Mesendoderm (in vitro differentiated cells): ENCODE data around the gene OR51I1. TPM values are rescaled to one million over a fixed set of nuclear protein-coding genes. Genes with fewer than 3 reads are reported as not detected.

Experiments
- DNase-seq: peaks from one replicate; pipeline ENCODE4 v3.0.0; 2013
- H2AK5ac ChIP-seq: 2 replicates; pipeline ENCODE4 v1.6.1; 2013; ENCODE audit warnings: low read length, inconsistent platforms
- H2BK120ac ChIP-seq: 2 replicates; pipeline ENCODE4 v1.6.1; 2013; ENCODE audit warnings: low read depth, mild to moderate bottlenecking, low read length, moderate library complexity, mixed read lengths
- H2BK15ac ChIP-seq: replicated peaks from 2 replicates; pipeline ENCODE4 v1.6.1; 2013; ENCODE audit warnings: low read depth, mild to moderate bottlenecking, moderate library complexity
- H2BK5ac ChIP-seq: 2 replicates; pipeline ENCODE4 v1.6.1; 2013; ENCODE audit warnings: low read length, inconsistent platforms
- H3K18ac ChIP-seq: 2 replicates; pipeline ENCODE4 v1.6.1; 2013; ENCODE audit warnings: mild to moderate bottlenecking, low read length, mixed read lengths
- H3K23ac ChIP-seq: one replicate; pipeline ENCODE4 v1.6.1; 2013; ENCODE audit warnings: low read length
- H3K27ac ChIP-seq: 2 replicates; pipeline ENCODE4 v1.5.1; 2013; ENCODE audit warnings: low read depth, mild to moderate bottlenecking, inconsistent platforms, low read length, moderate library complexity
- H3K27me3 ChIP-seq: 2 replicates; pipeline ENCODE4 v1.6.1; 2013; ENCODE audit warnings: low read length, control low read depth, mild to moderate bottlenecking, inconsistent platforms; ENCODE audit not compliant: insufficient read depth, poor library complexity
- H3K36me3 ChIP-seq: 2 replicates; pipeline ENCODE4 v1.6.1; 2013; ENCODE audit warnings: low read length, inconsistent platforms; ENCODE audit not compliant: control insufficient read depth, insufficient read depth
- H3K4ac ChIP-seq: one replicate; pipeline ENCODE4 v1.6.1; 2013; ENCODE audit warnings: low read depth, mild to moderate bottlenecking, low read length, moderate library complexity
- H3K4me1 ChIP-seq: 2 replicates; pipeline ENCODE4 v1.6.1; 2013; ENCODE audit warnings: low read depth, low read length, inconsistent platforms; ENCODE audit not compliant: control insufficient read depth
- H3K4me2 ChIP-seq: 2 replicates; pipeline ENCODE4 v1.6.1; 2013; ENCODE audit warnings: low read length
- H3K4me3 ChIP-seq: 2 replicates; pipeline ENCODE4 v1.5.1; 2013; ENCODE audit warnings: mild to moderate bottlenecking, low read length
- H3K56ac ChIP-seq: one replicate; pipeline ENCODE4 v1.6.1; 2013; ENCODE audit warnings: low read length
- H3K79me1 ChIP-seq: 2 replicates; pipeline ENCODE4 v1.6.1; 2013; ENCODE audit warnings: low read length, inconsistent platforms
- H3K79me2 ChIP-seq: 2 replicates; pipeline ENCODE4 v1.6.1; 2013; ENCODE audit warnings: mild to moderate bottlenecking, low read length; ENCODE audit not compliant: control insufficient read depth, insufficient read depth
- H3K9ac ChIP-seq: 2 replicates; pipeline ENCODE4 v1.6.1; 2013; ENCODE audit warnings: low read length, inconsistent platforms
- H4K5ac ChIP-seq: one replicate; pipeline ENCODE4 v1.6.1; 2013; ENCODE audit warnings: low read length
- H4K8ac ChIP-seq: one replicate; pipeline ENCODE4 v1.6.1; 2013; ENCODE audit warnings: low read depth, mild to moderate bottlenecking, control low read depth, low read length, moderate library complexity
- WGBS: extraction: QIAGEN DNeasy Blood & Tissue Kit; methylation state at CpG from one replicate; pipeline ENCODE4 v1.1.7; 2013; ENCODE audit warnings: low lambda C conversion rate, missing lambda C conversion rate; ENCODE audit not compliant: insufficient coverage; ENCODE audit errors: extremely low coverage; 5-methylcytosine and 5-hydroxymethylcytosine counted together
- polyA plus RNA-seq, 2 experiments: library from polyadenylated mRNA; stranded (reverse); fragments of 200-250 nt; gene quantifications; one replicate each; pipeline ENCODE4 v1.2.3, GENCODE V29; 2013

Gene OR51I1
- not detected for polyA plus RNA-seq (2013, experiment 1 of 2)
- not detected for polyA plus RNA-seq (2013, experiment 2 of 2)

DNA sequence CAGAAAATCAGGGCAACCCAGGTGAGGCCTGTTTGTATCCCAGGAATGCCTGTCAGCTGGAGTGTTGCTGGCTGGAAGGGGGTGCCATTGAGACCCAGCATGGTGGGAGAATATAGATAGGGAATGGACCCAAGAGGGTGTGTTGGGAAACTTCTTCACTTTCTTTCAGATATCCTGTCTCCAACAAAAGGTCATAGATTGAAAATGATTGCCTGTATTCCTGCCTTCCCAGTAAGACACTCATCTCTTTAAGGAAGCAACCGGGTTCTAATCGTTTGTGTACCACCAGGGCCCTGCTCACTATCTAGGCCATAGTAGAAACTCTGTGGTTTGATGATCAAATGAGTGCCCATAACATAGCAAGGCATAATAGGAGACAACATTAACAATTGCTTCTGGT is at the start of gene OR51I1:
OR51I1 (minus strand) TSS at position 101 of the 400 bp plus-strand sequence; CDS start at position 101, 0 bp downstream.
- Histone ChIP-seq H2AK5ac (no peak within 1 kb of the TSS), H3K4me2 (no peak within 1 kb of the TSS), H3K4me1 (no peaks in the 10 kb centered on the region), H3K18ac (no peak within 1 kb of the TSS), H2BK120ac (no peak within 1 kb of the TSS), H3K4ac (no peak within 1 kb of the TSS), H3K27me3 (no peaks in the 10 kb centered on the region), H4K5ac (no peak within 1 kb of the TSS), H3K36me3 (no peaks in the 10 kb centered on the region), H4K8ac (no peak within 1 kb of the TSS), H2BK15ac (no peak within 1 kb of the TSS), H3K9ac (no peak within 1 kb of the TSS), H2BK5ac (no peak within 1 kb of the TSS), H3K56ac (no peak within 1 kb of the TSS), H3K23ac (no peak within 1 kb of the TSS), H3K27ac (no peak within 1 kb of the TSS), H3K4me3 (no peak within 1 kb of the TSS), H3K79me1 (no peaks in the 10 kb centered on the region), H3K79me2 (no peaks in the 10 kb centered on the region)
- no peak for DNase-seq
- WGBS, result no CpG with 5 or more reads among the region's 2 CpGs

DNA sequence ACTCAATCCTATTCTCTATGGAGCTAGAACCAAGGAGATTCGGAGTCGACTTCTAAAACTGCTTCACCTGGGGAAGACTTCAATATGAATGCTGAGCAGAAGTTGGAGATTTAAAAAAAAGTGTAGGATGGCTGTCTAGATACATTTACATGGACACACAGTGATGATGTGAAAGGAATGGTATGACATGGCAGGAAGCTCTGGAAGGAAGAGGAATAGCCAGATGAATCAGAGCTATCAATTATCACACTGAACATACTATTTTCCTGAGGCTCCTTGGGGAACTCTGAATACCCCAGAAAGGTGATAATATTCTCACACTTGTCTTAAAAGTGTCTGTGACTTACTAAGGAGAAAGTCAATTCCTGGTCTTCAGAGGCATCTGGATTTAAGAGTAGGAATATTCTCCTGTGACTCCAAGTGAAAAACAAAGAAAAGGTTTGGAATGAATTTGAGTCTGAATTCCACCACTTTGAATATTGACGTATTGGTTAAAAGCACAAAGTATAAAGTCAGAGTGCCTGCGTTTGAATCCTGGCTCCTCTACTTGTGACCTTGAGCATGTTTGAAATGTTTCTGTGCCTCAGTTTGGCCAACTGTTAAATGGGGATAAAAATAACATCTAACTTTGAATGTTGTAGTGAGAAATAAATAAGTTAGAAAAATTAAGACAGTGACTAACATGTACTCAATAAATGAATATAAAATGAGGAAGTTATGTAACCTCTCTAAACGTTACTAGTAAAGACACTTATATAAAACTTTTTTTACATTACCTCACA is 48.5 kb upstream of the OR51I1 start:
- no peak overlapping the region for H3K9ac ChIP-seq
- no peak overlapping the region for H3K27ac ChIP-seq
- H2BK120ac ChIP-seq, result no peak overlapping the region
- H2BK15ac ChIP-seq, result no peak overlapping the region
- no peak overlapping the region for H2BK5ac ChIP-seq
- H3K27me3 ChIP-seq, result no peaks in the 10 kb centered on the region
- no peak overlapping the region for H3K56ac ChIP-seq
- H4K8ac ChIP-seq, result no peak overlapping the region
- no peak overlapping the region for H2AK5ac ChIP-seq
- no peak for DNase-seq
- no peak overlapping the region for H4K5ac ChIP-seq
- H3K23ac ChIP-seq, result no peak overlapping the region
- no peaks in the 10 kb centered on the region for H3K79me1 ChIP-seq
- no peaks in the 10 kb centered on the region for H3K79me2 ChIP-seq
- no peaks in the 10 kb centered on the region for H3K36me3 ChIP-seq
- H3K18ac ChIP-seq, result no peak overlapping the region
- no peak overlapping the region for H3K4ac ChIP-seq
- WGBS, result no CpG with 5 or more reads among the region's 5 CpGs
- H3K4me1 ChIP-seq, result no peaks in the 10 kb centered on the region
- H3K4me3 ChIP-seq, result no peak overlapping the region
- no peak overlapping the region for H3K4me2 ChIP-seq

DNA sequence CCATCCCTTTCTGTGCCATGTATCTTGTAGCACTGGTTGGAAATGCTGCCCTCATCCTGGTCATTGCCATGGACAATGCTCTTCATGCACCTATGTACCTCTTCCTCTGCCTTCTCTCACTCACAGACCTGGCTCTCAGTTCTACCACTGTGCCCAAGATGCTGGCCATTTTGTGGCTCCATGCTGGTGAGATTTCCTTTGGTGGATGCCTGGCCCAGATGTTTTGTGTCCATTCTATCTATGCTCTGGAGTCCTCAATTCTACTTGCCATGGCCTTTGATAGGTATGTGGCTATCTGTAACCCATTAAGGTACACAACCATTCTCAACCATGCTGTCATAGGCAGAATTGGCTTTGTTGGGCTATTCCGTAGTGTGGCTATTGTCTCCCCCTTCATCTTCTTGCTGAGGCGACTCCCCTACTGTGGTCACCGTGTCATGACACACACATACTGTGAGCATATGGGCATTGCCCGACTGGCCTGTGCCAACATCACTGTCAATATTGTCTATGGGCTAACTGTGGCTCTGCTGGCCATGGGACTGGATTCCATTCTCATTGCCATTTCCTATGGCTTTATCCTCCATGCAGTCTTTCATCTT is 47.6 kb upstream of the OR51I1 start:
- H3K4me1 ChIP-seq, result no peaks in the 10 kb centered on the region
- H2BK5ac ChIP-seq, result no peak overlapping the region
- no peak overlapping the region for H3K56ac ChIP-seq
- no peak overlapping the region for H4K8ac ChIP-seq
- H3K27me3 ChIP-seq, result no peaks in the 10 kb centered on the region
- H2BK15ac ChIP-seq, result no peak overlapping the region
- no peak overlapping the region for H3K23ac ChIP-seq
- no peak overlapping the region for H3K9ac ChIP-seq
- no peak overlapping the region for H3K4me3 ChIP-seq
- WGBS, result no CpG with 5 or more reads among the region's 4 CpGs
- no peak overlapping the region for H2AK5ac ChIP-seq
- no peaks in the 10 kb centered on the region for H3K79me1 ChIP-seq
- no peaks in the 10 kb centered on the region for H3K36me3 ChIP-seq
- H3K27ac ChIP-seq, result no peak overlapping the region
- no peak overlapping the region for H2BK120ac ChIP-seq
- no peaks in the 10 kb centered on the region for H3K79me2 ChIP-seq
- H3K18ac ChIP-seq, result no peak overlapping the region
- no peak for DNase-seq
- H3K4me2 ChIP-seq, result no peak overlapping the region
- H3K4ac ChIP-seq, result no peak overlapping the region
- no peak overlapping the region for H4K5ac ChIP-seq

DNA sequence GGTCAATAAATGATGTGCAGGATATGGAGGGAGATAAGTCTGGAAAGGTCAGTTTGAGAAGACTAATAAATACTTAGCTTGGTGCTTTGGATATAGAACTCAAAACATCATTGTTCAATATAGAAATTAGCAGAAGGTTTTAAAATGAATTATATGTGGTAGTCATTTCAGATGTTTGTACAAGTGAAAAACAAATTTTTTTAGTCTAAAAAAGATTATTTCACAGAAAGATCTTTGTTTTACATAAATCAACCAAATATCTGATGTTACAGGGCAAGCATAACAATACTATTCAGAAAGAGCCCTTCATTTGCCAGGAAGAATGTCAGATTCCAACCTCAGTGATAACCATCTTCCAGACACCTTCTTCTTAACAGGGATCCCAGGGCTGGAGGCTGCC is 47.1 kb upstream of the OR51I1 start, which contains the start of gene OR52D1:
OR52D1 (plus strand) TSS at position 301 of the 400 bp plus-strand sequence; CDS start at position 323, 22 bp downstream.
- no peaks in the 10 kb centered on the region for H3K79me1 ChIP-seq
- H3K36me3 ChIP-seq, result no peaks in the 10 kb centered on the region
- DNase-seq, result no peak
- H3K4me2 ChIP-seq, result no peak within 1 kb of the TSS
- no peak within 1 kb of the TSS for H3K56ac ChIP-seq
- no peak within 1 kb of the TSS for H4K8ac ChIP-seq
- H3K4me3 ChIP-seq, result no peak within 1 kb of the TSS
- H3K18ac ChIP-seq, result no peak within 1 kb of the TSS
- H3K27me3 ChIP-seq, result no peaks in the 10 kb centered on the region
- H3K4ac ChIP-seq, result no peak within 1 kb of the TSS
- no peaks in the 10 kb centered on the region for H3K79me2 ChIP-seq
- H2BK120ac ChIP-seq, result no peak within 1 kb of the TSS
- H3K27ac ChIP-seq, result no peak within 1 kb of the TSS
- no peaks in the 10 kb centered on the region for H3K4me1 ChIP-seq
- no peak within 1 kb of the TSS for H2BK15ac ChIP-seq
- H2AK5ac ChIP-seq, result no peak within 1 kb of the TSS
- H4K5ac ChIP-seq, result no peak within 1 kb of the TSS
- H3K9ac ChIP-seq, result no peak within 1 kb of the TSS
- no peak within 1 kb of the TSS for H2BK5ac ChIP-seq
- H3K23ac ChIP-seq, result no peak within 1 kb of the TSS

DNA sequence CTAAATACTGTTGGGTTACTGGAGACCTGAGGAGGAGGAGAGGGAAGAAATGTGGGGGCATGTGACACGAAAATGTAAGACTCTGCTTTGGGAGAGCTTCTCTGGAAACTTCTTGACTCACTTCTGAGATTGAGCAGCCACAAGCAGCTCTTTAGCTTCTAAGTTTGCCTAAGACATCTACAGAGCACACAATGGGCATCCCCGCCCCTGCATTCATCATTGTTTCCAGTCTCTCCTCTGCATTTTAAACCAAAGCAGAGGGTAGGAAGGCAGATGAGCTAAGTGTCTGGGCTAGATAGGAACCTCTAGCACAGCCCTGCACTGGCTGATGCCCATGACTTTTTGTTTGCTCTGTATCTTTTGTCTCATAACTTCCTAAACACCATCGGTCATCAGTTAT is 45.1 kb upstream of the OR51I1 start:
- WGBS, result no CpG with 5 or more reads among the region's 3 CpGs
- H3K4me1 ChIP-seq, result no peaks in the 10 kb centered on the region
- H3K79me2 ChIP-seq, result no peaks in the 10 kb centered on the region
- no peak overlapping the region for H3K4ac ChIP-seq
- DNase-seq, result peak; percentile 26
- H2BK15ac ChIP-seq, result no peak overlapping the region
- H2AK5ac ChIP-seq, result no peak overlapping the region
- H3K36me3 ChIP-seq, result no peaks in the 10 kb centered on the region
- H3K4me3 ChIP-seq, result no peak overlapping the region
- no peak overlapping the region for H3K9ac ChIP-seq
- no peak overlapping the region for H2BK5ac ChIP-seq
- H3K18ac ChIP-seq, result no peak overlapping the region
- H3K79me1 ChIP-seq, result no peaks in the 10 kb centered on the region
- H4K8ac ChIP-seq, result no peak overlapping the region
- H3K23ac ChIP-seq, result no peak overlapping the region
- H3K4me2 ChIP-seq, result no peak overlapping the region
- H3K27ac ChIP-seq, result no peak overlapping the region
- H3K56ac ChIP-seq, result no peak overlapping the region
- no peaks in the 10 kb centered on the region for H3K27me3 ChIP-seq
- no peak overlapping the region for H2BK120ac ChIP-seq
- no peak overlapping the region for H4K5ac ChIP-seq
